ENCODE measurements around the gene GFOD1. TPM values are rescaled to one million over a fixed set of nuclear protein-coding genes. Genes with fewer than 3 reads are reported as not detected.

Gene GFOD1
- total RNA-seq, 1 donor from 2014 or later: 51.6 TPM

- H3K4me1 ChIP-seq: peaks cover 75% of the 10 kb centered on the region
- intact Hi-C loops (cut with micrococcal nuclease): no loop called here
- H3K4me3 ChIP-seq: no peak overlapping the region
- no peaks in the 10 kb centered on the region for H3K9me3 ChIP-seq (replicated peaks)
- no peak for DNase-seq
- peaks cover 18% of the 10 kb centered on the region for H3K36me3 ChIP-seq
- H3K27ac ChIP-seq (replicated peaks): peak overlapping the region; percentile 16
- TF ChIP-seq, protein P1, sequence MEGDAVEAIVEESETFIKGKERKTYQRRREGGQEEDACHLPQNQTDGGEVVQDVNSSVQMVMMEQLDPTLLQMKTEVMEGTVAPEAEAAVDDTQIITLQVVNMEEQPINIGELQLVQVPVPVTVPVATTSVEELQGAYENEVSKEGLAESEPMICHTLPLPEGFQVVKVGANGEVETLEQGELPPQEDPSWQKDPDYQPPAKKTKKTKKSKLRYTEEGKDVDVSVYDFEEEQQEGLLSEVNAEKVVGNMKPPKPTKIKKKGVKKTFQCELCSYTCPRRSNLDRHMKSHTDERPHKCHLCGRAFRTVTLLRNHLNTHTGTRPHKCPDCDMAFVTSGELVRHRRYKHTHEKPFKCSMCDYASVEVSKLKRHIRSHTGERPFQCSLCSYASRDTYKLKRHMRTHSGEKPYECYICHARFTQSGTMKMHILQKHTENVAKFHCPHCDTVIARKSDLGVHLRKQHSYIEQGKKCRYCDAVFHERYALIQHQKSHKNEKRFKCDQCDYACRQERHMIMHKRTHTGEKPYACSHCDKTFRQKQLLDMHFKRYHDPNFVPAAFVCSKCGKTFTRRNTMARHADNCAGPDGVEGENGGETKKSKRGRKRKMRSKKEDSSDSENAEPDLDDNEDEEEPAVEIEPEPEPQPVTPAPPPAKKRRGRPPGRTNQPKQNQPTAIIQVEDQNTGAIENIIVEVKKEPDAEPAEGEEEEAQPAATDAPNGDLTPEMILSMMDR (IDR thresholded peaks at IDR 0.05; ENCODE audit: borderline replicate concordance): no peak
- H3K27me3 ChIP-seq (ENCODE audit: low read depth): no peaks in the 10 kb centered on the region
Observed at GRCh38 chr6:13368731-13369115, 118.7 kb downstream of the GFOD1 start.

- H3K4me3 ChIP-seq: no peak overlapping the region
- TF ChIP-seq, protein P1 (IDR thresholded peaks at IDR 0.05; ENCODE audit: borderline replicate concordance): no peak
- peak overlapping the region; percentile 16 for H3K27ac ChIP-seq (replicated peaks)
- H3K27me3 ChIP-seq (ENCODE audit: low read depth): no peaks in the 10 kb centered on the region
- H3K4me1 ChIP-seq: peaks cover 77% of the 10 kb centered on the region
- no peaks in the 10 kb centered on the region for H3K9me3 ChIP-seq (replicated peaks)
- DNase-seq: no peak
- intact Hi-C loops (cut with micrococcal nuclease): no loop called here
- H3K36me3 ChIP-seq: peaks cover 18% of the 10 kb centered on the region
Observed at GRCh38 chr6:13368079-13368730, 119.2 kb downstream of the GFOD1 start.

DNA sequence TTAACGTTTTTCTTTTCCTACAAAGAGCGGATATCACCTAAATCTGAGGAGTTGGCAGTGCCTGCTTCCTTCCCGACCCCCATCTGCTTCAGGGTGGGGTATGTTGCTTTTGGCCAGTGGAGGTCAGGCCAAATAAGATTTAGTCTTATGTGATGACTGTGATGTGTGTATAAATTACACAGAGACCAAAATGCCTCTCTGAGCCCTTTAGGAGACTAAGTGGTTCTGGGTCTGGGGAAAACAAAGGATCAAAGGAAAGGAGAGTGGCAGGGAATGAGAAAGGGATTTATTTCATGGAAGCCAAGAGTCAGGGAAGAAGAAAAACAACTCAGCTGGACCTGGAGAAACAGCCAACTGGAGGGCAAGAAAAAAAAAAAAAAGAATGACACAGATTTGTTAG, 120.0 kb downstream of the GFOD1 start:
- Histone ChIP-seq H3K4me1 (peaks cover 76% of the 10 kb centered on the region), H3K36me3 (peaks cover 18% of the 10 kb centered on the region), H3K4me3 (no peak overlapping the region), H3K27me3 (ENCODE audit: low read depth) (no peaks in the 10 kb centered on the region), H3K9me3 (replicated peaks) (no peaks in the 10 kb centered on the region), H3K27ac (replicated peaks) (peak overlapping the region; percentile 16)
- TF ChIP-seq, protein P1 (IDR thresholded peaks at IDR 0.05; ENCODE audit: borderline replicate concordance): no peak
- intact Hi-C loops (cut with micrococcal nuclease): no loop called here
- no peak for DNase-seq

GRCh38 chr6:13365320-13365719, 122.1 kb downstream of the GFOD1 start:
- no peak for DNase-seq
- Histone ChIP-seq H3K27ac (replicated peaks) (no peak overlapping the region), H3K27me3 (ENCODE audit: low read depth) (no peaks in the 10 kb centered on the region), H3K36me3 (peaks cover 18% of the 10 kb centered on the region), H3K4me3 (no peak overlapping the region), H3K4me1 (peaks cover 80% of the 10 kb centered on the region), H3K9me3 (replicated peaks) (no peaks in the 10 kb centered on the region)
- TF ChIP-seq, protein P1 (IDR thresholded peaks at IDR 0.05; ENCODE audit: borderline replicate concordance): no peak
- intact Hi-C loops (cut with micrococcal nuclease): no loop called here

DNA sequence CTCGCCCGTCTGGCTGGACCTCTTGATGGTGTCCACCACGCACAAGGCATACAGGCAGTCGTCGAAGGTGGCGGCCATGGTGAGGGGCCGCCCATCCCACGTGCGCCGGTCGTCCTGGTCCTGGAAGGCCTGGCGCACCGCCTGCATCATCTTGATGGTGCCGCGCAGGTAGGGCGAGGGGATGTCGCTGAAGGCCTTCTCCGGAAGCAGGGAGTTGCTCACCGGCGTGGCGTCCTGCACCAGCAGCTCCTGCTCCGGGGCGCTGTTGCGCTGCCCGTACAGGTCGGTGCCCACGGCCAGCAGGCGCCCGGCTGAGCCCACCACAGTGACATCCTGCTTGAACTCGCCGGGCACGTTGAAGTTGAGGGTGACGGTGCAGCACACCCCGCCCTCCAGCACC, 122.6 kb downstream of the GFOD1 start:
- Histone ChIP-seq H3K27me3 (ENCODE audit: low read depth) (no peaks in the 10 kb centered on the region), H3K27ac (replicated peaks) (no peak overlapping the region), H3K36me3 (peaks cover 18% of the 10 kb centered on the region), H3K9me3 (replicated peaks) (no peaks in the 10 kb centered on the region), H3K4me3 (no peak overlapping the region), H3K4me1 (peaks cover 80% of the 10 kb centered on the region)
- TF ChIP-seq, protein P1 (IDR thresholded peaks at IDR 0.05; ENCODE audit: borderline replicate concordance): no peak
- intact Hi-C loops (cut with micrococcal nuclease): no loop called here
- DNase-seq: no peak
